SK-N-MC (cell line): ENCODE measurements around the gene DYTN.
"Not testable (repeated sequence)": the region's sequence is repeated elsewhere in the genome, so short reads cannot be mapped to it uniquely, and the experiment has no call there.

ENCODE experiments used
- DNase-seq: peaks from one replicate; pipeline ENCODE4 v3.0.0-alpha.2; 2011; ENCODE audit warnings: low read depth, low spot score
- H3K27ac ChIP-seq: fragments of 200-600 bp; sonication (generic); 2 replicates; pipeline ENCODE4 v1.5.1; 2016; ENCODE audit warnings: mixed run types
- H3K36me3 ChIP-seq: fragments of 200-600 bp; sonication (generic); 2 replicates; pipeline ENCODE4 v1.6.1; 2017; ENCODE audit warnings: antibody characterized with exemption, low read length, mixed read lengths; ENCODE audit not compliant: insufficient read depth
- H3K4me3 ChIP-seq: fragments of 200-600 bp; sonication (generic); 2 replicates; pipeline ENCODE4 v1.5.1; 2016
- H3K9ac ChIP-seq: fragments of 200-600 bp; sonication (generic); 2 replicates; pipeline ENCODE4 v1.8.0; 2017; ENCODE audit warnings: mixed run types, mixed read lengths; ENCODE audit not compliant: insufficient read length
- H3K9me3 ChIP-seq: fragments of 200-600 bp; sonication (generic); 2 replicates; pipeline ENCODE4 v1.6.1; 2017; ENCODE audit warnings: low read depth, mild to moderate bottlenecking, antibody characterized with exemption, low read length, moderate library complexity, mixed read lengths
- EZH2 ChIP-seq: fragments of 200-600 bp; sonication (generic); IDR thresholded peaks from one replicate; pipeline ENCODE4 v1.6.1; 2017; ENCODE audit warnings: antibody characterized with exemption
- FOXP2 ChIP-seq: optimal IDR thresholded peaks from 2 replicates; pipeline ENCODE3; 2011; ENCODE audit warnings: mild to moderate bottlenecking, moderate library complexity; ENCODE audit not compliant: insufficient read depth; ENCODE audit errors: extremely low read length, control extremely low read depth
- POLR2AphosphoS5 ChIP-seq: IDR thresholded peaks from 2 replicates; pipeline ENCODE4 v1.6.1; 2012; ENCODE audit warnings: mild to moderate bottlenecking, low read depth, low read length, borderline replicate concordance

DYTN gene

DNA sequence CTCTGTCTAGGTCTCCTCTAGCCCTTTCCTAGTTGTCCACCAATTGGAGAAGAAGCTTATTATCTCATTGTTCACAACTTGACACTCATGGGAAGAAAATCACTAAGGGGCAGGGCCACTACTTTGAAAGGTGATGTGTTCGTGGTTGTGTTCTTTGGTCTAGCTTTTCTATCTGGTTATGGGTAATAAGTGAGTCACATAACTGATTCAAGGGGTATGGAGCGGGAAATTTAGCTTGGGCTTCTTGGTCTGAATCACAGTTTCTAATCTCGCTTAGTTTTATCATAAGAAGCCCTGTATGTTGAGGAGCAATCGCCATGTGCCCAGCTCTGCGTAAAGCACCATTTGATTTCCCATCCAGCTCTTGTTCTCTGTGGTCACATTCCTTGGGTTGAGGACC lies 18.7 kb upstream of the DYTN start:
- no peak overlapping the region for H3K4me3 ChIP-seq
- TF ChIP-seq FOXP2, result no peak
- TF ChIP-seq POLR2AphosphoS5, result no peak
- TF ChIP-seq EZH2, result no peak
- no peaks in the 10 kb centered on the region for H3K36me3 ChIP-seq
- H3K27ac ChIP-seq, result no peak overlapping the region
- DNase-seq, result no peak
- H3K9ac ChIP-seq, result no peak overlapping the region
- H3K9me3 ChIP-seq, result no peaks in the 10 kb centered on the region

DNA sequence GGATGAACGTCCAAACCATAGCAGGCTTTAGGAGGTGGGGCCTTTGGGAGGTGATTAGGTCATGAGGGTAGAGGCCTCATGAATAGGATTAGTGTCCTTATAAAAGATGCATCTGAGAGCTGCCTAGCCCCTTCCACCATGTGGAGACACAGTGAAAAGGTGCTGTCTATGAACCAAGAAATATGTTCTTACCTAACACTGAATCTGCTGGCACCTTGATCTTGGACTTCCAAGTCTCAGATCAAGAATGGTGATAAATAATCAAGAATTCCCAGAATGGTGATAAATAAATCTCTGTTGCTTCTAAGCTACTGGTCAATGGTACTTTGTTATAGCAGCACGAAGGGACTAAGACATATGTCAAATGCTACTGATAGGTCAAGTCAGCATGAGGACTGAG lies 15.1 kb upstream of the DYTN start:
- no peak for DNase-seq
- Histone ChIP-seq H3K27ac (no peak overlapping the region), H3K9me3 (no peaks in the 10 kb centered on the region), H3K36me3 (no peaks in the 10 kb centered on the region), H3K9ac (no peak overlapping the region), H3K4me3 (no peak overlapping the region)
- TF ChIP-seq FOXP2 (no peak), EZH2 (no peak), POLR2AphosphoS5 (no peak)

GRCh38 chr2:206728277-206729199 lies 10.3 kb upstream of the DYTN start:
- no peaks in the 10 kb centered on the region for H3K9me3 ChIP-seq
- no peak for TF ChIP-seq FOXP2
- TF ChIP-seq EZH2, result no peak
- TF ChIP-seq POLR2AphosphoS5, result no peak
- no peaks in the 10 kb centered on the region for H3K36me3 ChIP-seq
- no peak overlapping the region for H3K4me3 ChIP-seq
- H3K27ac ChIP-seq, result no peak overlapping the region
- no peak overlapping the region for H3K9ac ChIP-seq
- no peak for DNase-seq

DNA sequence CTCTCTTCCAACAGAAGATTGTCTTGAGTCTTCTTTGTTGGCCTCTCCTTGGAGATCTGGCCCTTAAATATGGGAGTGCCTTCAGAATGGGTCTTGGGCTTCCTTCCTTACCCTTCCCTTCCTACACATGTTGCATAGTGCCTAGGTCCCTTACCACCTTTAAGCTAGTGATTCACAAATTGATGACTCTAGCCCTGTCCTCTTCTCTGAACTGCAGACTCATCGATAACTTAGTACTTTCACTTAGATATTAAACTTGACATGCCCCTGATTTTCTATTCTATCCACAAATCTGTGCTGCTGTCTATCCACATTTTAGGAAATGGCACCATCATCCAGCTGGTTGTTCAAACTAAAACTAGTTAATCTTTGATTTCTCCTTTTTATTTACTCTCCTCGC lies 9.1 kb upstream of the DYTN start:
- DNase-seq, result no peak
- TF ChIP-seq FOXP2, result no peak
- TF ChIP-seq EZH2, result no peak
- no peak for TF ChIP-seq POLR2AphosphoS5
- Histone ChIP-seq H3K4me3 (no peak overlapping the region), H3K9ac (no peak overlapping the region), H3K27ac (no peak overlapping the region), H3K36me3 (no peaks in the 10 kb centered on the region), H3K9me3 (no peaks in the 10 kb centered on the region)

DNA sequence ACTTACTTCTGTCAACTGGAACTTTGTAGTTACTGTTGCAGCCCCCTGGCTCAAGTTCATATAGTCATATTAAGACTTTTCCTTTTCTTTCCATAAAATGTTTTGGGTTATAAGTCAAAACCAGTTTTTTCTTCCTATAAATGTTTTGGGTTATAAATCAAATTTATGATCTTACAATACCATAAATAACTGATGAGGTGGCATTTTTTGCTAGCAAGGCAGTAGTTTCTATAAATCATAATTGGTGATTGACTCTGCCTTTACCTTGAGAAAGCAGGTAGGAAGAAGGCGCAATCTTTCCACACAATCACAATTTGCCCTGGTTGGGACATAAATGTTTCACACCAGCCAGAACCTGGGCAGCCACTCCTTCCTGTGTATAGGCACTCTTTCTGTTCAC lies 5.1 kb upstream of the DYTN start:
- TF ChIP-seq EZH2, result no peak
- no peak for TF ChIP-seq POLR2AphosphoS5
- TF ChIP-seq FOXP2, result no peak

GRCh38 chr2:206721256-206721920 lies 3.2 kb upstream of the DYTN start:
- H3K9me3 ChIP-seq, result no peaks in the 10 kb centered on the region
- TF ChIP-seq EZH2 (no peak), FOXP2 (no peak), POLR2AphosphoS5 (no peak)
- H3K27ac ChIP-seq, result no peak overlapping the region
- no peaks in the 10 kb centered on the region for H3K36me3 ChIP-seq
- no peak overlapping the region for H3K9ac ChIP-seq
- H3K4me3 ChIP-seq, result no peak overlapping the region
- DNase-seq, result no peak

More for the DNA sequence above, 5.1 kb upstream of the DYTN start:
- Histone ChIP-seq H3K4me3 (no peak overlapping the region), H3K9ac (no peak overlapping the region), H3K9me3 (no peaks in the 10 kb centered on the region), H3K36me3 (no peaks in the 10 kb centered on the region), H3K27ac (no peak overlapping the region)
- no peak for DNase-seq

DNA sequence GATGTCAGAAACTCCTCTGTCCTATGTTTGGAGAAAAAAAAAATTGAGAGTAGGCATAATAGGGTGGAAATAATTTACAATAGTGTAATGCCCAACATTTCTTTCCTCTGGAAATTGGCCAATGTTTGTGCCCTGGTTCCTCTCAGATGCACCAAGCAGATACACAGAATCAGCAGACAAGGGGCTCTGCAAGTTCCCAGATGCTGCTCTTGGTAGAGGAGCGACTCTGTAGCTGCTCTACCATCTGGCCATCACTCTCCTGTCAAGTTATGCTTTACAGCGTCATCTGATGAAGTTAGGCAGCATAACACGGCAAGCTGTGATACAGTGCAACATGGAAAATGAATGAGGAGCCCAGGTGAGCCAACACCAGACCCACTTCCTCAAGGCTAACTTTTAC lies 1.6 kb downstream of the DYTN start:
- Histone ChIP-seq H3K4me3 (no peak overlapping the region), H3K36me3 (no peaks in the 10 kb centered on the region), H3K9me3 (no peaks in the 10 kb centered on the region), H3K27ac (no peak overlapping the region), H3K9ac (no peak overlapping the region)
- DNase-seq, result no peak
- TF ChIP-seq POLR2AphosphoS5 (no peak), EZH2 (no peak), FOXP2 (no peak)

- H3K9ac ChIP-seq, H3K27ac ChIP-seq, H3K4me3 ChIP-seq, H3K9me3 ChIP-seq, DNase-seq, H3K36me3 ChIP-seq: not testable (repeated sequence)
These were observed 3.0 kb downstream of the DYTN start for GRCh38 chr2:206715183-206715582.
